22Rv1 (cell line): Measurements from ENCODE around the gene TIGD7.

Experiments
- ZFX ChIP-seq: fragments of 450-650 bp; IDR thresholded peaks from 2 replicates; pipeline ENCODE4 v1.6.1; 2017; ENCODE audit warnings: antibody characterized with exemption, borderline replicate concordance
- TF ChIP-seq, protein P1 (sequence below): fragments of 450-650 bp; IDR thresholded peaks from 2 replicates; pipeline ENCODE4 v1.5.1; 2017; ENCODE audit warnings: mild to moderate bottlenecking

DNA sequence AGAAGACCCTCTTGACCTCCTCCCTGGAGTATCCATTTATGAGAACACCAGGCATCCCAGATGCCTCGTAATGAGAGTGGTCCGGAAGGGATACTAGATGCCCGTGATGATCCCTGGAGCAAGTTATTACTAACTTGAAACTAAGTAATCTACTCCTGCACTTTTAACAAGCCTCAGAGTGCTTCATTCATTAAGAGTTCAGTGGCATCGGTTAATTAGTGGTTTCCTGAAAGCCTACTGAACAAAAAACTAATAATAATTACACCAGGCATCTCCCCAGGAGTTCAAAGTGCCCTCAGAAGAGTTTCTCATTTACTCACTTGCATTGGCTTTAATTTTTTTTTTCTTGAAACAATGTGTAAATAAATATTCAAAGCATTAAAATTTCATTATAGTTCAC lies 22.3 kb upstream of the TIGD7 start:
- TF ChIP-seq, protein P1, sequence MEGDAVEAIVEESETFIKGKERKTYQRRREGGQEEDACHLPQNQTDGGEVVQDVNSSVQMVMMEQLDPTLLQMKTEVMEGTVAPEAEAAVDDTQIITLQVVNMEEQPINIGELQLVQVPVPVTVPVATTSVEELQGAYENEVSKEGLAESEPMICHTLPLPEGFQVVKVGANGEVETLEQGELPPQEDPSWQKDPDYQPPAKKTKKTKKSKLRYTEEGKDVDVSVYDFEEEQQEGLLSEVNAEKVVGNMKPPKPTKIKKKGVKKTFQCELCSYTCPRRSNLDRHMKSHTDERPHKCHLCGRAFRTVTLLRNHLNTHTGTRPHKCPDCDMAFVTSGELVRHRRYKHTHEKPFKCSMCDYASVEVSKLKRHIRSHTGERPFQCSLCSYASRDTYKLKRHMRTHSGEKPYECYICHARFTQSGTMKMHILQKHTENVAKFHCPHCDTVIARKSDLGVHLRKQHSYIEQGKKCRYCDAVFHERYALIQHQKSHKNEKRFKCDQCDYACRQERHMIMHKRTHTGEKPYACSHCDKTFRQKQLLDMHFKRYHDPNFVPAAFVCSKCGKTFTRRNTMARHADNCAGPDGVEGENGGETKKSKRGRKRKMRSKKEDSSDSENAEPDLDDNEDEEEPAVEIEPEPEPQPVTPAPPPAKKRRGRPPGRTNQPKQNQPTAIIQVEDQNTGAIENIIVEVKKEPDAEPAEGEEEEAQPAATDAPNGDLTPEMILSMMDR = no peak
- TF ChIP-seq ZFX = no peak
